ENCODE measurements around the gene CAP2. TPM values are rescaled to one million over a fixed set of nuclear protein-coding genes. Genes with fewer than 3 reads are reported as not detected.
"Not testable (repeated sequence)": the region's sequence is repeated elsewhere in the genome, so short reads cannot be mapped to it uniquely, and the experiment has no call there.

The CAP2 gene
- total and polyA plus RNA-seq, 9 donors: 2.0 to 21.7 (median 5.0) TPM

DNA sequence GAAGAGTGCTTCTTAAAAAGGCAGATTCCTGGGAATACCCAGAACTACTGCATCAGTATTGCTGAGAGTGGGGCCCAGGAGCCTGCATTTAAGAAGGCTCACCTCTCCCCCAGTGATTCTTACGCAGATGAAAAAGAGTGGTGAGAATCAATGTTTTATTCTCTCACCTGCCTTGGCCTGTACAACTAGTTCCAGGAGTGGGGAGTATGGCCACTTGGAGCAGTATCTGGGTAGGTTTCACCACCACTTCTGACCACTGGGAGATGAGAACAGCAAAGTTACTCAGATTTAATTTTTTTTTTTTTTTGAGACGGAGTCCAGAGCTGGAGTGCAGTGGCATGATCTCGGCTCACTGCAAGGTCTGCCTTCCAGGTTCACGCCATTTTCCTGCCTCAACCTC is 16.9 kb downstream of the CAP2 start:
- H3K4me3 ChIP-seq: no peak overlapping the region
- no peaks in the 10 kb centered on the region for H3K4me1 ChIP-seq (ENCODE audit: insufficient read depth)
- TF ChIP-seq POLR2A (IDR thresholded peaks at IDR 0.05) (no peak), EP300 (IDR thresholded peaks at IDR 0.05) (no peak)
- TF ChIP-seq, protein P1, sequence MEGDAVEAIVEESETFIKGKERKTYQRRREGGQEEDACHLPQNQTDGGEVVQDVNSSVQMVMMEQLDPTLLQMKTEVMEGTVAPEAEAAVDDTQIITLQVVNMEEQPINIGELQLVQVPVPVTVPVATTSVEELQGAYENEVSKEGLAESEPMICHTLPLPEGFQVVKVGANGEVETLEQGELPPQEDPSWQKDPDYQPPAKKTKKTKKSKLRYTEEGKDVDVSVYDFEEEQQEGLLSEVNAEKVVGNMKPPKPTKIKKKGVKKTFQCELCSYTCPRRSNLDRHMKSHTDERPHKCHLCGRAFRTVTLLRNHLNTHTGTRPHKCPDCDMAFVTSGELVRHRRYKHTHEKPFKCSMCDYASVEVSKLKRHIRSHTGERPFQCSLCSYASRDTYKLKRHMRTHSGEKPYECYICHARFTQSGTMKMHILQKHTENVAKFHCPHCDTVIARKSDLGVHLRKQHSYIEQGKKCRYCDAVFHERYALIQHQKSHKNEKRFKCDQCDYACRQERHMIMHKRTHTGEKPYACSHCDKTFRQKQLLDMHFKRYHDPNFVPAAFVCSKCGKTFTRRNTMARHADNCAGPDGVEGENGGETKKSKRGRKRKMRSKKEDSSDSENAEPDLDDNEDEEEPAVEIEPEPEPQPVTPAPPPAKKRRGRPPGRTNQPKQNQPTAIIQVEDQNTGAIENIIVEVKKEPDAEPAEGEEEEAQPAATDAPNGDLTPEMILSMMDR (IDR thresholded peaks at IDR 0.05): no peak
- H3K9me3 ChIP-seq: no peaks in the 10 kb centered on the region
- no peaks in the 10 kb centered on the region for H3K27me3 ChIP-seq
- H3K27ac ChIP-seq: no peak overlapping the region
- intact Hi-C loops (cut with DNase I): no loop called here
- no peak for DNase-seq
- WGBS, 3 donors: 97 to 99% (median 98%) methylated on average over 4 of the region's 4 CpGs
- no peaks in the 10 kb centered on the region for H3K36me3 ChIP-seq

DNA sequence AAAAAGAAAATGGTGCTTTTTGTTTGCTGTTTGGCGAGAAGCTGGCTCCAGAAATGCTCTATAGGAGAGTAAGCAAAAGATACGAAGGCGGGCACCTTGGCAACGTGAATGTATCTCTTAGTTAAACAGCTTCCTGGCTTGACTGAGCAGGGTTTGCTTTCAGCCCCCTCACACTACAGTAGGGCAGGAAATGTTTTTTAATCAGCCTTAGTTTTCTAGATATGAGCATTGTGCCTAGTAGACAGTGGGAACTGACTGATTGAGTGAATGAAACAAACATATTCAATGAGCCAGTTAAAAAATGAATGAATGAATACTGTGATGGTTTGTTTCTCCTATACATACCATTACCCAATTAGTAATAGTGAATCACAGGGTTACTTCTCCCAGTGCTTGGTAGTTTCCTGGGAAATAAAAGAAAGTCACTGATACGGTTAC is 19.9 kb downstream of the CAP2 start:
- no peak overlapping the region for H3K4me3 ChIP-seq
- no peak for DNase-seq
- WGBS, 3 donors: 79 to 87% (median 84%) methylated on average over 5 of the region's 5 CpGs
- H3K27me3 ChIP-seq: no peaks in the 10 kb centered on the region
- H3K9me3 ChIP-seq: no peaks in the 10 kb centered on the region
- H3K36me3 ChIP-seq: no peaks in the 10 kb centered on the region
- no peak for TF ChIP-seq EP300 (IDR thresholded peaks at IDR 0.05)
- TF ChIP-seq, protein P1 (IDR thresholded peaks at IDR 0.05): no peak
- TF ChIP-seq POLR2A (IDR thresholded peaks at IDR 0.05): no peak
- intact Hi-C loops (cut with DNase I): no loop called here
- no peak overlapping the region for H3K27ac ChIP-seq
- peaks cover 1% of the 10 kb centered on the region for H3K4me1 ChIP-seq (ENCODE audit: insufficient read depth)

DNA sequence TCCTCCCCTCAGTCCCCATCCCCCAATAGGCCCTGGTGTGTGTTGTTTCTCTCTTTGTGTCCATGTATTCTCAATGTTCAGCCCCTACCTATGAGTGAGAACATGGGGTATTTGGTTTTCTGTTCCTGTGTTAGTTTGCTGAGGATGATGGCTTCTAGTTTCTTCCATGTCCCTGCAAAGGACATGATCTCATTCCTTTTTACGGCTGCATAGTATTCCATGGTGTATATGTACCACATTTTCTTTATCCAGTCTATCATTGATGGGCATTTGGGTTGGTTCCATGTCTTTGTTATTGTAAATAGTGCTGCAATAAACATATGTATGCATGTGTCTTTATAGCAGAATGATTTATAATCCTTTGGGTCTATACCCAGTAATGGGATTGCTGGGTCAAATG is 21.0 kb downstream of the CAP2 start:
- DNase-seq; H3K36me3 ChIP-seq; H3K27me3 ChIP-seq; H3K9me3 ChIP-seq; intact Hi-C loops (cut with DNase I); H3K27ac ChIP-seq; H3K4me1 ChIP-seq (ENCODE audit: insufficient read depth); H3K4me3 ChIP-seq: not testable (repeated sequence)
- 94 to 100% (median 95%) methylated on average over 1 of the region's 1 CpG for WGBS, 3 donors

DNA sequence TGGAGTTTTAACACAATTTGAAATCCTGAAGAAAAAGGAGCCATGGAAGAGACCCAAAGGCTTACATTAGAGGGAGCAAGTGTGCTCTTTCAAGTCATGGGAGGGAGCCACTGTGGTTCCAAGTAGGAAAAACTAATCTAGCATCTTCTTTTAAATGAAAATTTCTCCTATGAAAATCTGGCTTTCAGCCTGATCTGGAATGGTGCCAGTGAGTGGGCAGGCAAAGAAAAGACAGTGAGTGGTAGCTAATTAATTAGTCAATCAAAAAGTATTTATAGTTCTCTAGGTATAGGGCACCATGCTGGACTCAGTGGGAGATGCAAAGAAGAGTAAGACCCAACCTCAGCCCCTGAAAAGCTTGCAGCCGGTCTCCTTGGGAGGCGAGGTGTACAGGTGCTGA is 21.9 kb downstream of the CAP2 start:
- H3K27me3 ChIP-seq: no peaks in the 10 kb centered on the region
- intact Hi-C loops (cut with DNase I): no loop called here
- TF ChIP-seq EP300 (IDR thresholded peaks at IDR 0.05) (no peak), POLR2A (IDR thresholded peaks at IDR 0.05) (no peak)
- peaks cover 1% of the 10 kb centered on the region for H3K4me1 ChIP-seq (ENCODE audit: insufficient read depth)
- WGBS, 3 donors: 97 to 99% (median 98%) methylated on average over 2 of the region's 2 CpGs
- H3K27ac ChIP-seq: no peak overlapping the region
- DNase-seq: no peak
- no peaks in the 10 kb centered on the region for H3K36me3 ChIP-seq
- no peaks in the 10 kb centered on the region for H3K9me3 ChIP-seq
- no peak overlapping the region for H3K4me3 ChIP-seq

DNA sequence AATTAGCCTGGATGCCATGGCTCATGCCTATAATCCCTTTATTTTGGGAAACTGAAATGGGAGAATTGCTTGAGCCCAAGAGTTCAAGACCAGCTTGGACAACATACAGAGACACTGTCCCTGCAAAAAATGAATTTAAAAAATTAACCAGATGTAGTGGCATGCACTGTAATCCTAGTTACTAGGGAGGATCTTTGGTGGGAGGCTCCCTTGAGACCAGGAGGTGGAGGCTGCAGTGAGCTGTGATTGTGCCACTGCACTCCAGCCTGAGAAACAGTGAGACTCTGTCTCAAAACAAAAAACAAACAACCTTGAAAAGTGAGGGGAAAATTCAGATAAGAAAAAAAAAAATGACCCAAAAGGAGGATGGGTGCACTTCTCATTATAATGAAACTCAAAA is 23.4 kb downstream of the CAP2 start:
- Histone ChIP-seq H3K27me3 (no peaks in the 10 kb centered on the region), H3K36me3 (no peaks in the 10 kb centered on the region), H3K4me1 (ENCODE audit: insufficient read depth) (peaks cover 1% of the 10 kb centered on the region), H3K9me3 (no peaks in the 10 kb centered on the region), H3K4me3 (no peak overlapping the region), H3K27ac (no peak overlapping the region)
- TF ChIP-seq POLR2A (IDR thresholded peaks at IDR 0.05) (no peak), EP300 (IDR thresholded peaks at IDR 0.05) (no peak)
- TF ChIP-seq, protein P1 (IDR thresholded peaks at IDR 0.05): no peak
- intact Hi-C loops (cut with DNase I): no loop called here
- DNase-seq: no peak

DNA sequence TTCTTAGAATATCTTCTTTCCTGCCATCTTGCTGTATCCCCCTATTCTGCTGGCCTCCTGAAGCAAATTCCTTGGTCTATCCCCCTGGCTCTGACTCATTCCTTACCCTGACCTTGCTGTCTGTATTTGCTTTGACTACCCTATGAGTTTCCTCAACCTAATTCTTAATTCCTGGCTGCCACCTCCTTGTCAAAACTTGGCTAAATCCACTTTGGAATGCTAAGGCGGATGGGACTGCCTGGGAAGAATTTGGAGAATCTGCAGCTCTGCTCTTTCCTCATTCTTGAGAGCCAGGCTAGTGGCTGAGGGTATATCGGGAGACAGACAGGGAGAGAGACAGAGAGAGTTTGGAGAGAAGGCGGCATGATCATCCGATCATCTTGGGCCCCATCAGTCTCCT is 24.4 kb downstream of the CAP2 start:
- H3K9me3 ChIP-seq: no peaks in the 10 kb centered on the region
- H3K27ac ChIP-seq: no peak overlapping the region
- intact Hi-C loops (cut with DNase I): no loop called here
- H3K4me3 ChIP-seq: no peak overlapping the region
- H3K27me3 ChIP-seq: no peaks in the 10 kb centered on the region
- no peak for DNase-seq
- peaks cover 1% of the 10 kb centered on the region for H3K4me1 ChIP-seq (ENCODE audit: insufficient read depth)
- TF ChIP-seq POLR2A (IDR thresholded peaks at IDR 0.05): no peak
- no peak for TF ChIP-seq EP300 (IDR thresholded peaks at IDR 0.05)
- TF ChIP-seq, protein P1 (IDR thresholded peaks at IDR 0.05): no peak
- 16 to 29% (median 24%) methylated on average over 4 of the region's 4 CpGs for WGBS, 3 donors
- no peaks in the 10 kb centered on the region for H3K36me3 ChIP-seq
